Neuronal stem cell (in vitro differentiated cells): ENCODE data around the gene RASSF1.

Source experiments
- DNase-seq: peaks from one replicate; pipeline ENCODE4 v3.0.0-alpha.2; 2013; ENCODE audit warnings: low spot score
- H2AFZ ChIP-seq: one replicate; pipeline ENCODE4 v1.6.1; 2013; ENCODE audit warnings: mild to moderate bottlenecking, low read length, inconsistent platforms
- H2AK5ac ChIP-seq: 2 replicates; pipeline ENCODE4 v1.6.1; 2013; ENCODE audit warnings: low read depth, mild to moderate bottlenecking, inconsistent platforms, low read length, moderate library complexity, mixed read lengths
- H2BK120ac ChIP-seq: 2 replicates; pipeline ENCODE4 v1.6.1; 2013; ENCODE audit warnings: low read depth, mild to moderate bottlenecking, inconsistent platforms, low read length, moderate library complexity, mixed read lengths
- H2BK12ac ChIP-seq: one replicate; pipeline ENCODE4 v1.6.1; 2013; ENCODE audit warnings: low read length, inconsistent platforms
- H2BK15ac ChIP-seq: 2 replicates; pipeline ENCODE4 v1.6.1; 2013; ENCODE audit warnings: mild to moderate bottlenecking, low read length, inconsistent platforms, mixed read lengths
- H2BK5ac ChIP-seq: one replicate; pipeline ENCODE4 v1.6.1; 2013; ENCODE audit warnings: inconsistent platforms, mild to moderate bottlenecking, low read length, moderate library complexity
- H3K14ac ChIP-seq: one replicate; pipeline ENCODE4 v1.6.1; 2013; ENCODE audit warnings: low read length, inconsistent platforms
- H3K18ac ChIP-seq: 2 replicates; pipeline ENCODE4 v1.6.1; 2013; ENCODE audit warnings: low read length, inconsistent platforms
- H3K23ac ChIP-seq: 2 replicates; pipeline ENCODE4 v1.6.1; 2013; ENCODE audit warnings: low read depth, mild to moderate bottlenecking, mixed read lengths, low read length, inconsistent platforms; ENCODE audit not compliant: poor library complexity
- H3K27ac ChIP-seq: replicated peaks from 3 replicates; pipeline ENCODE4 v1.5.1; 2013; ENCODE audit warnings: low read length, inconsistent platforms
- H3K27me3 ChIP-seq, 3 experiments: 2 replicates each; pipeline ENCODE4 v1.6.1; 2013; ENCODE audit warnings: low read length in 3 of 3, mild to moderate bottlenecking in 2 of 3, inconsistent platforms in 1 of 3, low read depth in 1 of 3, mixed read lengths in 1 of 3, moderate library complexity in 1 of 3; ENCODE audit not compliant: control insufficient read depth in 3 of 3, insufficient read depth in 3 of 3
- H3K36me3 ChIP-seq, 2 donors: replicated peaks in 1 of 2; 2 replicates each; pipeline ENCODE4 v1.6.1; 2013; ENCODE audit warnings: low read length in 2 of 2; ENCODE audit not compliant: control insufficient read depth in 2 of 2, insufficient read depth in 2 of 2
- H3K4ac ChIP-seq: 2 replicates; pipeline ENCODE4 v1.6.1; 2013; ENCODE audit warnings: inconsistent platforms, mild to moderate bottlenecking, low read length, moderate library complexity
- H3K4me1 ChIP-seq, 2 donors: 1 replicate in 1 of 2; 2 replicates in 1 of 2; pipeline ENCODE4 v1.6.1; 2013; ENCODE audit warnings: low read length in 2 of 2, low read depth in 1 of 2; ENCODE audit not compliant: control insufficient read depth in 2 of 2, insufficient read depth in 1 of 2
- H3K4me2 ChIP-seq: one replicate; pipeline ENCODE4 v1.6.1; 2013; ENCODE audit warnings: mild to moderate bottlenecking, low read length, inconsistent platforms; ENCODE audit not compliant: insufficient read depth, poor library complexity, severe bottlenecking
- H3K4me3 ChIP-seq, 2 donors: 2 replicates each; pipeline ENCODE4 v1.5.1; 2013; ENCODE audit warnings: low read length in 2 of 2, mild to moderate bottlenecking in 2 of 2, inconsistent platforms in 1 of 2, moderate library complexity in 1 of 2
- H3K79me1 ChIP-seq: one replicate; pipeline ENCODE4 v1.6.1; 2013; ENCODE audit warnings: low read depth, mild to moderate bottlenecking, inconsistent platforms, low read length, moderate library complexity
- H3K9ac ChIP-seq: one replicate; pipeline ENCODE4 v1.6.1; 2013; ENCODE audit warnings: mild to moderate bottlenecking, low read depth, low read length, inconsistent platforms; ENCODE audit not compliant: poor library complexity
- H3K9me3 ChIP-seq, 2 donors: replicated peaks in 1 of 2; 2 replicates each; pipeline versions ENCODE3 to v1.6.1; 2013; ENCODE audit warnings: low read length in 2 of 2, mild to moderate bottlenecking in 2 of 2, inconsistent platforms in 1 of 2, low read depth in 1 of 2, mixed read lengths in 1 of 2, moderate library complexity in 1 of 2; ENCODE audit not compliant: control insufficient read depth in 2 of 2, insufficient read depth in 1 of 2
- H4K8ac ChIP-seq: one replicate; pipeline ENCODE4 v1.6.1; 2013; ENCODE audit warnings: low read depth, mild to moderate bottlenecking, inconsistent platforms, low read length, moderate library complexity
- H4K91ac ChIP-seq: one replicate; pipeline ENCODE4 v1.6.1; 2013; ENCODE audit warnings: low read length, low read depth, mild to moderate bottlenecking, inconsistent platforms; ENCODE audit not compliant: poor library complexity
- WGBS, 2 donors: extraction: QIAGEN DNeasy Blood & Tissue Kit; methylation state at CpG; one replicate each; pipeline ENCODE4 v1.1.7; 2013; ENCODE audit warnings: missing lambda C conversion rate in 2 of 2, mixed read lengths in 1 of 2; ENCODE audit not compliant: insufficient read length in 2 of 2, insufficient replicate concordance in 1 of 2; ENCODE audit errors: extremely low coverage in 2 of 2; 5-methylcytosine and 5-hydroxymethylcytosine counted together

Gene RASSF1

DNA sequence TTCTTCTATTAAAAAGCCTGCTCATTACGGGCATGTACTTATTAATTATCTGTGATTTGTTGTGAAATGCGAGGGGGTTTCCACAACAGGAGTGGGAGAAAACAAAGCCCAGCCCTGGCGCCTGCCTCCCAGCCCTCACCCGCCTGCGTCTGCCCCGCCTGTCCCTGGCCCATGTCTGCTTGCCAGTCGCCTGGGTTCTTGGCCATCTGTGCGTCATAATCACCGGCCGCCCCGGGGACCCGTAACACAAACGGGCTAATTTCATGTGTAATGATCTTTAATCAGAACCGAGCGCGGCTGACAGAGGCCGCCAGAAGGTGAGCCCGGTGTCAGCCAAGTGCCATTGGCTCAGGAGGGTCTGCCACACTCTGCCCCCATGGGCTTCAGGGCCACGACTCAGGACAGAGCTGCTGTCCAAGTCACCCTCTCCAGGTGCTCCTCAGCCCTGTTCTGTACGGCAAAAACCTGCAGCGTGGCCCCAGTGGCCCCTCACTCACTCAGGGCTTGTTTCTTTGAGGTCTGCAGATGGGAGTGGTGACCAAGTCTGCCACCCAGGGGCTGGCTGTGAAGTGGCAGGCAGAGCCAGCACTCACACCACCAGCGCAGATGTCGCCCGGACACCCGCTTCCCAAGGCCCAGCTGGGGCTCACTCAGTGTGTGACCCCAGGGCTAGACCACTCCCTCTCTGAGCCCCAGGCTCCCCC is 47.5 kb upstream of the RASSF1 start:
- H3K36me3 ChIP-seq = no peaks in the 10 kb centered on the region
- peak overlapping the region; percentile 83 for H2BK5ac ChIP-seq
- no peak overlapping the region for H4K91ac ChIP-seq
- H3K23ac ChIP-seq = peak overlapping the region; percentile 14
- H2BK120ac ChIP-seq = peak overlapping the region; percentile 87
- no peak overlapping the region for H3K4me2 ChIP-seq
- peaks cover 1% of the 10 kb centered on the region for H3K79me1 ChIP-seq
- peaks cover 0 to 92% (median 0%) of the 10 kb centered on the region in 3 experiments for H3K27me3 ChIP-seq
- no CpG with 5 or more reads among the region's 25 CpGs for WGBS, 2 donors
- H2BK15ac ChIP-seq = no peak overlapping the region
- no peak overlapping the region for H3K4me3 ChIP-seq
- peak overlapping the region; percentile 60 for H2AFZ ChIP-seq
- no peak overlapping the region for H3K27ac ChIP-seq
- no peak overlapping the region for H3K14ac ChIP-seq
- H3K9me3 ChIP-seq = no peaks in the 10 kb centered on the region
- no peak overlapping the region for H4K8ac ChIP-seq
- peak overlapping the region; percentile 54 for H3K4ac ChIP-seq
- peak overlapping the region; percentile 83 for H2AK5ac ChIP-seq
- H3K18ac ChIP-seq = peak overlapping the region; percentile 13
- peak overlapping the region; percentile 31 for H2BK12ac ChIP-seq
- H3K9ac ChIP-seq = peak overlapping the region; percentile 74
- H3K4me1 ChIP-seq = peaks cover 3 to 5% of the 10 kb centered on the region in 2 donors
- no peak for DNase-seq

DNA sequence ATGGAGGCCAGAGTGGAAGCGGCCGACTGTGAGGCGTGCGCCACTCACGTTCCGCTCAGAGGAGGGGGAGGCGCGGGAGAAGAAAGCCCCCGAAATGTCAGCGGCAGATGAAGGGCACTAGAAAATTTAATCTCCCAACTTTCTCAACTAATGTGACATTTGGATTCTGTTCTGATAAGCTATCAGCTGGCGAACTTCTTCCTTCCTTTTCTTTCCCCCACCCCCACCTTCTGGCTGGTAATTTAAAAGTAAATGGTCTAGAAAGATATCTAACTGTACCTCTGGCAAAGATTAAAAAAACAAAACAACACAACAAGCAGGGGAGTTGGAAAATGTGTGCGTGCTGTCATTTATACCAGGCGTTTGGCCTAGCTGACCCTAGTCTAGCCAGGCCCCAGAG is 45.1 kb upstream of the RASSF1 start:
- Histone ChIP-seq H3K27me3 (peaks cover 0 to 92% (median 0%) of the 10 kb centered on the region in 3 experiments), H3K4me3 (no peak overlapping the region), H3K9me3 (no peaks in the 10 kb centered on the region), H2BK5ac (no peak overlapping the region), H3K14ac (no peak overlapping the region), H2BK120ac (no peak overlapping the region), H3K9ac (no peak overlapping the region), H3K36me3 (no peaks in the 10 kb centered on the region), H4K91ac (no peak overlapping the region), H3K23ac (peak overlapping the region; percentile 83), H3K4me1 (peaks cover 7 to 13% of the 10 kb centered on the region in 2 donors), H2AK5ac (no peak overlapping the region), H2AFZ (no peak overlapping the region), H3K27ac (no peak overlapping the region), H4K8ac (no peak overlapping the region), H2BK12ac (no peak overlapping the region), H3K79me1 (peaks cover 1% of the 10 kb centered on the region), H3K4ac (no peak overlapping the region), H3K18ac (peak overlapping the region; percentile 65), H3K4me2 (no peak overlapping the region), H2BK15ac (no peak overlapping the region)
- no CpG with 5 or more reads among the region's 13 CpGs for WGBS, 2 donors
- DNase-seq = no peak

DNA sequence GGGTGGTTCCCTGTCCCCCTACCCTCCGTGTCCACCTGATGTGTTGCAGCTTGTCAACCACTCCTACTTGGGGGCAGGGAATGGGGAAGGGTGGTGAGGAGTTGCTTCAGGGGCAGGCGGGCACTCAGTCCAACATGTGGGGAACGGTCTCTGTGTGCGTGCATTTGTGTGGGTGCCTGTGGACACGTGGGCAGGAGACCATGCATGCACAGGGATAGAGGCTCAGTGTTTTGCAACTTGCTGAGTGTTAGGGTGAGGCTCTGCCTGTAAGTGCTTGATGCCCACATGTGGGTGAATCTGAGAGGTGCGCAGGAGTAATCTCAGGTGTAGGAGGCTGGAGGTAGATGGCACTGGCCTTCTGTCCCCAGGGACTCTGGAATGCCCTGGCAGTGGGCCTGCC is 43.1 kb upstream of the RASSF1 start:
- no peak overlapping the region for H2BK15ac ChIP-seq
- no peak overlapping the region for H3K23ac ChIP-seq
- H4K8ac ChIP-seq = no peak overlapping the region
- no peak overlapping the region for H2BK120ac ChIP-seq
- H3K79me1 ChIP-seq = peaks cover 1% of the 10 kb centered on the region
- no peak overlapping the region for H3K9ac ChIP-seq
- peak overlapping the region; percentile 19 for H2BK5ac ChIP-seq
- peaks cover 0 to 2% of the 10 kb centered on the region in 2 donors for H3K36me3 ChIP-seq
- H3K4me1 ChIP-seq = peaks cover 10 to 13% of the 10 kb centered on the region in 2 donors
- no peak overlapping the region for H2AFZ ChIP-seq
- no peak for DNase-seq
- H3K9me3 ChIP-seq = no peaks in the 10 kb centered on the region
- no peak overlapping the region for H4K91ac ChIP-seq
- no peak overlapping the region for H3K27ac ChIP-seq
- no peak overlapping the region for H3K4me2 ChIP-seq
- no peak overlapping the region for H3K4ac ChIP-seq
- H2AK5ac ChIP-seq = no peak overlapping the region
- H3K4me3 ChIP-seq = no peak overlapping the region
- WGBS, 2 donors = no CpG with 5 or more reads among the region's 6 CpGs
- H3K14ac ChIP-seq = no peak overlapping the region
- peaks cover 0 to 79% (median 0%) of the 10 kb centered on the region in 3 experiments for H3K27me3 ChIP-seq
- H2BK12ac ChIP-seq = no peak overlapping the region
- no peak overlapping the region for H3K18ac ChIP-seq

DNA sequence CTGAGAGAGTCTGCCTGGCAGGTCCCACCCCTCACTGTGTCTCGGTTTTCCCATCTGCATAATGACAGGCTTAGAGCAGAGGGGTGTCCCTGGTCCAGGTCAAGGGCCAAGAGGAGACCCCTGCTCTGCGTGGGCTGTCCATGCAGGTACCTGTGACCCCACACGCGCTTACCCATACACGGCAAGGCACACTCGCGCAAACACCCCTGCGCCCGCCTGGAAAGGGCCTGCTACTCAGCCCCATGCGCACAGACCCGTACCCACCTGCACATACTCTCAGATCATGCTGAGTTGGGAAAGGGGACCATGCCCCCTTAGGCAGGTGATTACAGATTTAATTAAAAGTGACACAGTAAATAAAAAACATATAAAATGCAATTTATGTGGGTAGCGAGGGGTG is 42.1 kb upstream of the RASSF1 start:
- Histone ChIP-seq H3K18ac (peak overlapping the region; percentile 76), H3K4me1 (peaks cover 6 to 10% of the 10 kb centered on the region in 2 donors), H3K4me2 (no peak overlapping the region), H3K27me3 (peaks cover 0 to 70% (median 0%) of the 10 kb centered on the region in 3 experiments), H2BK15ac (no peak overlapping the region), H3K36me3 (peaks cover 0 to 3% of the 10 kb centered on the region in 2 donors), H3K14ac (no peak overlapping the region), H3K23ac (no peak overlapping the region), H3K79me1 (peaks cover 5% of the 10 kb centered on the region), H2AFZ (peak overlapping the region; percentile 60), H2AK5ac (peak overlapping the region; percentile 81), H4K8ac (no peak overlapping the region), H2BK120ac (no peak overlapping the region), H3K4me3 (no peak overlapping the region), H2BK12ac (peak overlapping the region; percentile 46), H4K91ac (no peak overlapping the region), H3K9me3 (no peaks in the 10 kb centered on the region), H3K9ac (peak overlapping the region; percentile 77), H3K4ac (no peak overlapping the region), H2BK5ac (peak overlapping the region; percentile 19), H3K27ac (no peak overlapping the region)
- no CpG with 5 or more reads among the region's 12 CpGs for WGBS, 2 donors
- no peak for DNase-seq
